GM19193 (cell line): ENCODE data around the gene SCT.

ENCODE experiments used
- POLR2A ChIP-seq: IDR thresholded peaks from 4 replicates; pipeline ENCODE4 v1.6.1; 2011; ENCODE audit not compliant: insufficient read depth, insufficient read length; ENCODE audit errors: extremely low read depth

The SCT gene

GRCh38 chr11:587978-588380 is 39.0 kb downstream of the SCT start:
- no peak for TF ChIP-seq POLR2A

- no peak for TF ChIP-seq POLR2A
Observed at GRCh38 chr11:587546-587945, 39.4 kb downstream of the SCT start.

- no peak for TF ChIP-seq POLR2A
Observed at GRCh38 chr11:586376-587316, 40.3 kb downstream of the SCT start.

- no peak for TF ChIP-seq POLR2A
Observed at GRCh38 chr11:584287-584686, 42.7 kb downstream of the SCT start.

- TF ChIP-seq POLR2A: no peak
Observed at GRCh38 chr11:581752-582151, 45.2 kb downstream of the SCT start.

- TF ChIP-seq POLR2A: no peak
Observed at GRCh38 chr11:581342-581741, 45.6 kb downstream of the SCT start.

- TF ChIP-seq POLR2A: no peak
Observed at GRCh38 chr11:579830-580601, 47.0 kb downstream of the SCT start.

- TF ChIP-seq POLR2A: no peak
Observed at GRCh38 chr11:578276-579035, 48.5 kb downstream of the SCT start.

- TF ChIP-seq POLR2A: no peak
Observed at GRCh38 chr11:577611-577894, 49.4 kb downstream of the SCT start.

- TF ChIP-seq POLR2A: no peak
Observed at GRCh38 chr11:576811-577610, 50.0 kb downstream of the SCT start.
